Activated gamma-delta T cell treated with Interleukin-2 at 50 U/mL for 16 hours (primary cell): ENCODE results near the gene ARHGAP4.

Experiments
- DNase-seq: peaks from one replicate; pipeline ENCODE4 v3.0.0-alpha.2; 2020

Gene ARHGAP4

DNA sequence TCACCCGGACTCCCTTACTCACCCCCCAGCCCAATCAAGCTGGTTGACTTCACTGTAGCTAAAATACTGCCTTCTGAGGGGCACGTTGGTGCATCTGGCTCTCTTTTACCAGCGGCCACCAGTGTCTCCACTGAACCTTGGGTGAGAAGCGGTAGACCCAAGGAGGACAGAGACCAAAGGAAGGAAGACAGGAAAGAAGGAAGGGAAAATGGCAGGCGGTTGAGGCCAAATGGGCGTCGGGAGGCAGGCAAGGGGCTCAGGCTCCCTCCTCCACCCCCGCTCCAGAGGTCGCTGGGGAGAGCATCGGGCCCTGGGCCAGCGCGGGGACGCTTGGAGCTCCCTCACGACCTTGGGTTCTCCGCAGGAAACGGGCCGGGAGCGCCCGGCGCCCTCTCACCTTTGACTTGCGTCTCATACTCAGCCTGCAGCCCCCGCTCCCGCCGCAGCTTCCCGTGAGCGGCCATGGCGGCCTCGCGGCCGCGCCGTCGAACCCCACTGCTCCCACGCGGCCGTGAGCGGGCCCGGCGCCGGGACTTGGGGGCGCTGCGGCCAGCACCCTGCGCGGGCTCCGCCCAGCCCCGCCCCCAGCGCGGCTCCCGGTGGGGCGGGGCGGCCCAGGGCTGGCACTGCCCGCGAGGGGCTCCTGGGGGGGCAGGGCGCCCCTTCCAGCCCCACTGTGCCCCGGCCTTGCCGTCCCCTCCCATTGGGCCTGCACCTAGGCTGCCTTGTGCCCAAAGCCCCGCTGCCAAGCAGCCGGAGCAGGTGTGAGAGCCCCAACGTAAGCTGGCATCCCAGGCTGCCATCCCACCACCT, at the start of gene ARHGAP4:
Gene ARHGAP4, minus strand, starts transcription at position 526 of the 813 bp plus-strand sequence. Its CDS starts 62 bp downstream, at position 464.
- peak; percentile 41 for DNase-seq

DNA sequence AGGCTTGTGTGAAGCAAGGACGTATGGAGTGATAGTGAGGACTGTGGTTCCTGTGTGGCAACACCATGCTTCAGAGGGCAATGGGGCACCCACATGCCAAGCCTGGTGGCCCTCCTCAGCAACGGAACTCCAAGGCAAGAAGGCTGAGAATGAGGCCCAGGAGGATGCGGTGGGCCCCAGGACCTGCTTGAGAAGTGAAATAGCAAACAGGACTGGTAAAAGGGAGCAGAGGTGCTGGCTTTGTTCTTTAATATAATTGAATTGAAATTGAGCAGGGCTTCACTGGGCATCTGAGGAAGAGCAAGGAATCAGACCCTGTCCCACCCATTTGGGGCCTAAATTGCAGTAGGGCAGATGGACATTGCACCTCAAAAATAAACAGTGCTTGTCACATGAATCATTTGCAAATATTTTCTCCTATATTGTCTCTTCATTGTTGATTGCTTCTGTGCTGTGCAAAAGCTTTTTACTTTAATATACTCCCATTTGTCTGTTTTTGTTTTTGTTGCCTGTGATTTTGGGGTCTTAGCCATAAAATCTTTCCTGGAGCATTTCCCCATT, 48.7 kb upstream of the ARHGAP4 start:
- no peak for DNase-seq

DNA sequence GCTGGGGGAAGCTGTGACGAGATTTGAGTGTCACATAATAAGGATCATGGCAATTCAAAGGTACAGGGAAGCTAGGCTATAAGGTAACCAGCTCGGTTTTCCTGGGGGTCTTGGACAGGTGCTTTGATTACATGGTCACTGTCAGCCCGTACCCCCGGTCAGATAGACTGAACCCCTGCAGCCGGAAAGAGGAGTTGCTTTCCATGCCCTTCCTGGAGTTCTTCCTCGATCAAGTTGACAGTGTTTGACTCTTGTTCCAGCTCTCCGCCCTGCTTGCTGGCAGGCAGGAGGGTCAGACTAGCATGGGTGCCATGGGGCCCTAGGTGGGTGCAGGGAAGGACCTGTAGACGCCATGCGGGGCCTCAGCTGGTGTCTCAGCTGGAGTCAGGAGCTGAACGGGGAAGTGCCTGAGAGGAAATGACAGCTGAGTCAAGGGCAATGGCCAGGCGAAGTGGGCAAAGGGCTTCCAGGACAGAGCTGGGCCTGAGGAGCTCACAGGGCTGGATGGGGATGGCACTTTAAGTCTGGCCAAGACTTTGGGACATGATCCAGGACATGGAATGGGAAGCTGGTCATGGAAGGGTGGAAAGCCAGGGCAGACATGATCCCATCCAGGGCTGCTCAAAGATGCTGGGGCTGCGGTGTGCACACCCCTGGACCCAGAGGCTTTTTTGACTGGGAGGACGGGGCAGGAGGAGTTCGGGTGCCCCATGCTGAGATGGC, 48.1 kb upstream of the ARHGAP4 start:
- DNase-seq: no peak

DNA sequence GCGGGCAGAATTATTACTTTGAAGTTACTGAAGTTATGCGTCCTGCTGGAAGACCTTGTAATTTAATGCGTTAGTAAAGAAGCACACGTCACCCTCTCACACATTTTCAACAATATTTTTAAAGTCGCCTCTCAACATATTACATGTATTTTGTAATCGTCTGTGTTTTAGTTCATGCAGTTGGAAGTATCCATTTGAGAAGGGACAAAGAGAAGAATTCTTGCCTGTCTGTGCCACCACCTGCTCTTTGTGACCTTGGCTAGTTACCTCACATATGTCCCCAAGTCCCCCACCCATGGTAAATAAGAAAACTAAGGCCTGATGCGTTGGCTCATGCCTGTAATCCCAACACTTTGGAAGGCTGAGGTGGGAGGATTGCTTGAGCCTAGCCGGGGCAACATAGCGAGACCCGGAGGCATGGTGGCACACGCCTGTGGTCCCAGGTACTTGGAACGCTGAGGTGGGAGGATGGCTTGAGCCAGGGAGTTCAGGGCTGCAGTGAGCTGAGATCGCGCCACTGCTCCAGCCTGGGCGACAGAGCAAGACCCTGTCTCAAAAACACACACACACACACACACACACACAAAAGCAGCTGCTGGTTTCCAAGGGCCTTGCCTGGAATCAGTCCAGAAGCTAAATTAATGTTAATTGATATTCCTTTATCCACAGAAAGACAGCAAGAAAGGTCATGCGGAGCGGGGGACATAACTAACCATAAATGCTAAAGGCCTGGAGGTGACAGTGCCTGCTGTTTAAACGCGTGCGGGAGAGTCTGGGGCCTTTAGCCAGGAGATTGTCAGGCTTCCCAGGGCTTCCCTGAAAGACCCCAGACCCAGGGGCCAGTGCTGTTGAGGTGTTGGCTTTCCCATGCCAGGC, 47.3 kb upstream of the ARHGAP4 start:
- no peak for DNase-seq

DNA sequence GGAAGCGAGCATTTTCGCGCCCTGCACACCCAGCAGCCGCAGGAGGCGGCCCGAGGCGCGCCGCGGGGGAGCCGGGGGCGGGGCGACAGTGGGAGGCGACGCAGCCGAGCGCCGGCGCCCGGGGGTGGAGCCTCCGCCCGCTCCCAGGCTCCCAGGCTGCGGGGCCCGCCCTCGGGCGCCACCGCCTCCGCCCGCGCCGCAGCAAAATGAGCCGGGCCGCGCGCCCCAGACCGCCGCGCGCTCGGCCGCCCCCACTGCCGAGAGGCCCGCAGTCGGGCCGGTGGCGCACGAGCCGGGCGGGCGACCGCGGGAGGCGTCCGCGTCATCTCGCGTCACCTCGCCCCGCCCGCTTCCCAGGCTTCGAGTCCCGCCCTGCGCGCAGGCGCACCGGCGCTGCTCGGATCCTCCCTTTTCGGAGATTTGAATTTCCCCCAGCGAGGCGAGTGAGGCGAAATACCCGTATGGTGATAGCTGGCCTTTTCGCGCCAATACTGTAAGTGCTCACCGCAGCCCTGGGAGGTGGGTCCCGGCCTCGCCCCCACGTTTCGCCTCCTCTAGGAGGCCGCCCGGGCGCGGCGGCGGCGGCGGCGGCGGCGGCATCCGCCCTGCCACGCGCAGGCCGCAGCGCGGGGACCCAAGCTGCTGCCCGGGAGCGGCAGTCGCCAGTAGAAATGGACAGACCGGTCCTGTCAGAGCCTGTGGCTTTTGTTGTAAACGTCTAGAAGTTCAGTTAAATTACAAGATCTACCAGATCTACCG, 46.5 kb upstream of the ARHGAP4 start, which contains the start of gene TMEM187:
Gene TMEM187, plus strand, starts transcription at position 387 of the 759 bp plus-strand sequence. CDS start 9,309 bp downstream, outside the sequence.
- peak; percentile 87 for DNase-seq

DNA sequence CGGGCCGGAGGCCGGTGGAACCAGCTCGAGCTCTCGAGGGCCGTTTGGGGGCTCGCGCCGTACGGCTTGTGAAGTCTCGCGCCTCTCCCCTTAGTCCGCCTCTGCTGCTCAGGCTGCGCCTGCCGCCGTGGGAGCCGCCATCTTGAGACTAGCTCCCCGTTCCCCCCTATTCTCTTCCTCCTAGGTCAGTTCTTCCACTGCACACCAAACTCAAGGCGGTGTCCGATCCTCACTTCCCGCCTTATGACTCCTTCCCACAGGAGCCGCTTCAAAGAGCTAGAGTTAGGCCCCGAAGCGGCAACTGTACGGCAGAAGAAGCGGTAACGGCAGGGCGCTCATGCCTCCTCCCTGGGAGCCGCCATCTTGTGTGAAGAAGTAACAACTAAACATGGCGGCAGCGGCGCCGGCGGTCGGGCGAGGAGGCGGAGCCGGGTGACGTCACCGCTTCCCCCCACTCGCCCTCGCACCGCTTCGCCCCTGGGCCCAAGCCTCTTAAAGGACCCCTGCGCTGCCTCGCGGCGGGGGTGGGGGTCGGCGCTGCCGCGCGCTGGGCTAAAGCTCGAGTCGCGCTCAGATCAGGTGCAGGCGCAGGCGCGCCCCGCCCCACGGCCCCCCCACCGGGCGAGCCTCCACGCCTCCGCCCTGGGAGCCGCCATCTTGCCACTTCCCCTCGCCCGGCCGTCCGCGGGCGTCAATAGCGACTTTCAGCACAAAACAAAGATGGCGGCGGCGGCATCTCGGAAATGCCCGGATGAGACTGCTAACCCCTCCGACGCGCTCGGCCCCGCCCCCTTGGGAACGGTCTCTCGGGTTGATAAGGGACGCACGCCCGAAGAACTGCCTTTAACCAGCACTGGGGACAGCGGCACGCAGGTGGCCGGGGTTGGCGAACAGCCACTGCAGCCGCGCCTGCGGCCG, 45.6 kb upstream of the ARHGAP4 start, which contains the start of gene HCFC1:
Gene HCFC1, minus strand, starts transcription at position 369 of the 918 bp plus-strand sequence. CDS start 978 bp downstream, outside the sequence.
- peak; percentile 93 for DNase-seq

DNA sequence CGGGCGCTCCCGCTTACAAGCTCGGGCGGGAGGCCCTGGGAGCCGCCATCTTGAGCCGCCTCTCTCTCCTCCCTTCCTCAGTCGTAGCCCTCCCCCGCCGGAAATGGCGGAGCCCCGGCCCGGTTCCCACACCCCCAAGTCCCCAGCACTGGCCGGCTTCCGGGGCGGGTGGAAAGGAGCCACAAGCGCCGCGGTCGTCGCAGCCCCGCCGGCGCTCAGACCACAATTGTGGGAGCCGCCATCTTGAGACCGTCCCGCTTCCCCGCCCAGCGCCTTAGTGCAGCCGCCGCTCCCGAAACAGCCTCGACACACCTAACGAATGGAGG, 45.0 kb upstream of the ARHGAP4 start:
- DNase-seq: peak; percentile 91

DNA sequence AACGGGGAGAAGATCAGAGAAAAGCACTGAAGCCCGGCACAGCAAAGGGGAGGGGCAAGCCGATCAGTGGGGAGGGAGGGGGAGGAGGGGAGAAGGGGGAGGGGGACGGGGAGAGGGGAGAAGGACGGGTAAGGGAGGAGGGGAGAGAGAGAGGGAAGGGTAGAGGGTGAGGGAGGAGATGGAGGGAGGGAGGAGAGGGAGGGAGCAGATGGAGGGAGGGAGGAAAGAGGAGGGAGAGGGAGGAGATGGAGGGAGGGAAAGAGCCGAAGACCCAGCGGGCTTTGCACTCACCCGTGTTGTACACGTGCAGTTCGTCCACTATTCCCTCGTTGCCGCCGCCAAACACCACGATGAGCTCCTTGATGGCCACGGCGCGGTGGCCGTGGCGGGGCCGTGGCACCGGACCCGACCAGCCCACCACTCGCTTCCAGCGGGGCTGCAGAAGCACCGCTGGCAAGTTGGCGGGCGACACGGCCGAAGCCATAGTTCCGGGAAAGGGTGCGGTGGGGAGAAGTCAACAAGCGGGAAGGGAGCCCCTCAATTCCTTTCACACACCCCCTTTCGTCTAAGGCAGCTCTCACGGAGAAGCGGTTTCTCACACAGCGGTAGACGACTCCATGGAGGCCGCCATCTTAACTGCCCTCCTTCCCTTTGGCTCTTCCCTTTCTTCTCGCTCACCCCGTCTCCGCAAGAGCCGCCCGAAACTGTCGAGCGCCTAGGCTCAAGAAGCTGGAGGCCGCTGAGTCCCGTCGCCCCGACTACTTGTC, 44.5 kb upstream of the ARHGAP4 start:
- no peak for DNase-seq

DNA sequence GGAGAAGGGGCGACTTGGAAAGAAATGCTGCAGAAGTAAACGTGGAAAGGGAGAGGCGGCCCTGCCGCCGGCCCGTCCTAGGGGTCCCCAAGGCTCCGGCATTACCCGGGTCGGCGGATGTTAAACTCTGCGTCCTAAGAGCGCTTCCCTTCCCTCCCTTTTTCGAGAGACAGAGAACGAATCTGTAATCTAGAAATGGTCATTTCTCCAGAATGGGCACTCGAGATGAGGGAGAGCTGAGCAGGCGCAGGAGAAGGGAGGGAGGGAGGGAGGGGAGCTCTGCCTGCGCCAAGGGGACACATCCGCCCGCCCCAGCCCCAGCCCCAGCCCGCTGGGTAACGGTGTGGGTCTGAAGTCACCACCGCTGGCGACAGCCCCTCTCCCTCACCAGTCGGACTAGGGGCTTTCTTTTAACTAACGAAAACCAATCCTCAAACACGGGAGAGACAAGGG, 43.9 kb upstream of the ARHGAP4 start:
- no peak for DNase-seq

DNA sequence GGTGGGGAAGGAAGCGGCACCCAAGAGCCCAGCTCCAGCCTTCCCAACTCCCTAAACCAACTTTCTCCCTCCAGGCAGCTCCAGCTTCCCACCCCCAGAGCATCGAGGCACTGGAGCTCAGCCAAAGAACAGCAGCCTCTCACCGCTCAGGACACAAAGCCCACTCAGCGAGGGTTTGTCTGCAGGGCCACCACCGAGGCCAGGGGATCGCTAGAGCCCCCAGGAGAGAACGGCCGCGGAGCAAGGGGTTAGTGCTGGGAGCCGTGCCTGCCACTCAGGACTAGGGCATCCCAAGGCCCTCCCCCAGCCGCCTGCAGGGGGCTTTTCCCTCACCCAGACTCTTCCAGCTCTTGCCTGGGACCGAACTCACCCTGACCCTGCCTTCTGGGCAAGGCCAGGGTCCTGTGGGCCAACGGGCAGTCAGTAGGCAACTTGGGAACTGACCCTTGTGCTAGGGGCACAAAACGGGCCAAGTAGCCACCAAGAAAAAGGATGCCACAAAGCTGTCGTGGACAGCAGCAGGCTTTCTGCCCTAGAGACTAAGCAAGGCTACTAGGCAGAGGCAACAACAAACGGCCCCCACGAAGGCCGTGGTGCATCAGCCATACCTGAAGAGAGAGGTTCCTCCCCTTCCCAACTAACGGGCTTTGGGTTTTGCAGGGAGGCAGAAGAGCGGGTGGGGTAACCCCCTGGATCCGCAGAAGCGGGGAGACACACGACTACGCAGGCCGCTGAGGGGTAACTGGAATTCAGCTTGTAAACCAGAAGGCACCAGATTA, 43.2 kb upstream of the ARHGAP4 start:
- DNase-seq: no peak

DNA sequence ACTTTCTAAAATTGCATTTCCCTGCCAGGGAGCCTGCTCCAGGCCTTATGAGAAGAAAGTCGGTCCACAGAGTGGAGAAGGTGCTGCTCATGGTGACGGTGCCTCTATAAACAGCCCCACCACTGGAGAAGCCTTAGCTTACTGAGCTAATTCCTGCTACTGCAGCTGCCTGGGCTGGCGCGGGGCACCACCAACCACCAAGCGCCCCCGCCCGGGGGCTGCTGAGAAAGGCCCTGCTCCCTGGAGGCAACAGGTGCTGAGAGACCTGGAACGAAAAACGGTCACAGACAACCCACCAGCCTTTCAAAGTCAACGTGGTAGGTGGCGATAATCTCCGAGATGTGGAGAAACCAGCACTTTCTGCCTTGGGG, 42.7 kb upstream of the ARHGAP4 start:
- no peak for DNase-seq

DNA sequence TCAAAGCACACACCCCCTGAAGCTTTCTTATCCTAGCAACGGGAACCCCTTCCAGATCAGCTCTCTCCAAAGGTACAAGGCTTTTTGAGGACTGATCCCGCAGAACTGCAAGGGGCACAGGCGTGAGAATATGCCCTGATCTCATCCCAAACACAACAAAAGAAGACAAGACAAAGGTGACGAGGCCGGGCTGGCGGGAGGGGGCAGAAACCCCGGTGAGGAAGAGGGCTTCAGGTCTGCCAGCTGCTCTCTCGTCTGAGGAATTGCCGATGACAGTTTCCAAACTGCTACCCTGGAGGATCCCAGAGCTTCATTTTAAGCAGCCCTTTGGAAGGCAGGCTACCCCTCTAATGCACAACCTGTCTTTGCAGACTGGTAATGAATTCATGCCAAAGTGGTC, 42.2 kb upstream of the ARHGAP4 start:
- DNase-seq: no peak

DNA sequence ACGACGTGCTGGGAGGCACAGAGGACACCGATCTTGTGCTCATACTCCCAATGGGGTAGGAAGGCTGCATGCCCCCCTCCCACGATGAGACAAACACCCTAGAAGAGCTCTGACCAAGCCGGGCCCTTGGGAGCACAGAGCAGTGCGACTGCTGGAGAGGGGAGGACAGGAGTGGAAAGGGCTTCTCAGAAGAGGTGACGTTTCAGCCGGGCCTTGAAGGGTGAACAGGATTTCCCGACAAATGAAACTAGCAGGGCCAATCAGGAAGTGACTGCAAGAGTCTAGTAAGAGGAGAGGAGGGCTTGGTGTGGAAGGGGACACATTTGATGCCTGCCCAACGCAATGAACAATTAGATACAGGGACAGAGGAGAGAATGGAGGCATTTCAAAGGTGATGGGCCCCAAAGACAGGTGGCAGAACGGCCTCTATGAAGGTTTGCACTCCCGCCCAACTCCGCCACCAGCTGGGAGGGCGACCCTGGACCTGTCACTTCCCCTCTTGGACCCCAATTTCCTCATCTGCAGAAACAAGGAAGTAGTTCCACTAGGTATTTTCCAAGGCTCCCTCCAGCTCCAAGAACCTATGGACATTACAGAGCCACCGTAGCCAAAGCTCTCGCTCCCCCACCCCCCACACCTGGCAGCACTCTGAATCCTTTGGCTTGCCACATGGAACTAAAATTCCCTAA, 41.6 kb upstream of the ARHGAP4 start:
- DNase-seq: no peak

DNA sequence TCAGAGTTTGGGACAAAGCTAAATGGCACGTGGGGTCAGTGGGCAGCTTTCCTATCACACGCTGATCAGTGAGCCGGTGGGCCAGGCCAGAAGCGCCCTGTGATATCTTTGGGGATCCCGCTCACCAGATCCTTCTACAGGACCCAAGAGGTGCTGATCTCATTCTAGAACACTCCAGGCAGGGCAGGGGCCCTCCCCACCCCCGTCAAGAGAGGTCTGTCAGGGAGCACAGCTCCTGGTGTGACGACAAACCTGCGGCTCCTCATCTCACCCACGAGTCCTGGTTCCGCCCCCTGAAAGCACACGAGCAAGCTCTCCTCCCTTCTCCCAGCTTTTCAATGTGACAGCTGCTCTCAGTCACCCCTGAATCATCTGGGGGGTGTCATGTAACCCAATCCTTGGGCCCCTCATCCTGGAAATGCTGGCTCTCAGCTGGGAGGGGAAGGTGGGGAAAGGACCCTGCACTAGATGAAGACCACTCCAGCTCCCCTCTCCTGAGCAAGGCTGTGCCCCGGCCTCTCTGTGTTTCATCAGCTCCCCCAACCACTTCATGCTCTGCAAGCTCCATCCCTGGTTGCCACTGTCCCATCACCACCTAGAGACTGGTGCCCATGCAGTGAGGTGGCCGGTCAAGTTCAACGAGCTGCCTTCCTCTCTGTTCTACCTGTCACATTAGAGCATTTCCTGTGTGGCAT, 40.9 kb upstream of the ARHGAP4 start:
- no peak for DNase-seq

DNA sequence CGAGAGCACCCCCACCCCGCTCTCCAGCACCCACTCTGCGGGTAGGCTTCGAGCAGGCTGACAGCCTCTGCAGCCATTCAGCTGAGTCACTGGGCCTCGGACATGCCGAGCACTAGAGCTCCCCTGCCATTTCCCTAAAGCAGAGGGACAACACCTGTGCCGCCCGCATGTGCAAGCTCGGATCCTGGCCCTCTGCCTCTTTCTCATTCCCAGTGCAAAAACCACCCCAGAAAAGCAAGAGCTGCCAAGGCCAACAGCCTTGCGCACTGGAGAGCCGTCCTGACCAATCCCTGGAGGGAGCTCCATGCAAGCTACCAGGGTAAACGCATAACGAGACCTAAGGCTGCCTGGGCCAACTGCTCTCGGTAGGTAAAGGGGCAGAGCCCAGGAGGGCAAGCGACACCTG, 40.2 kb upstream of the ARHGAP4 start:
- no peak for DNase-seq

DNA sequence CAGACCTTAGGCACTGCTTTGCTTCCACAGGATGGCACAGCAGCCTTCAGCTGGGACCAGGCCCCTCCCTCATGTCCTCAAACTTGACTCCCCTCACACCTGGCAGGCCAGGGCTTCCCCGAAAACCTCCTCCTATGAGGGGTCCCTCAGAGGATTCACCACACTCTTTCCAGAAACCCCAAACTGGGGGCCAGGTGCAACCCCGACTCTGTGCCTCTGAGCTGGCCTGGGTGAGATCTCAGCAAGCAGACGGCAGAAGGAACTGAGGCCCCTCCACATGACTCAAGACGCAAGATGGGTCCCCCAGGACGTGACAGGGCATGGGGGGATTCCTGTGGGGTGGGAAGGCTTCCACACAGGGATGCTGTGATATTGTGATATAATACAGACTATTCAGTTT, 39.3 kb upstream of the ARHGAP4 start:
- DNase-seq: no peak

DNA sequence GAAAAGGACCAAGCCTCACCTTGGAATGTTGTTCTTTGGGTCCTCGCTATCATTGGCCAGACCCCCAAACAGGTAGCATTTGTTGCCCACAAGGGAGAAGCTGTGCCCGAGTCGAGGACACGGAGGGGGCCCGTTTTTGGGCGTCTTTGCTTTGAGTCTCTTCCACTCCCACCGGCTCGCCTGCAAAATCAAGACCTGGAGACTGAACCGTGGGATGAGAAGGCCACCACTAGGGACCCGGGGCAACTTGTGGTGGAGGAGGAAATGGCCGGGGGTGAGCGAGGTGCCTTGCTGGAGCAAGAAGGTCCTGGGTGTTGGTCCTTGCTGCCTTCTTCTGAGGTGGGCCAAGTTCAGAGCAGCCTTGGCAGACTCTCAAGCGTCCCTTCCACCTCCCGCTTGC, 38.0 kb upstream of the ARHGAP4 start:
- no peak for DNase-seq

DNA sequence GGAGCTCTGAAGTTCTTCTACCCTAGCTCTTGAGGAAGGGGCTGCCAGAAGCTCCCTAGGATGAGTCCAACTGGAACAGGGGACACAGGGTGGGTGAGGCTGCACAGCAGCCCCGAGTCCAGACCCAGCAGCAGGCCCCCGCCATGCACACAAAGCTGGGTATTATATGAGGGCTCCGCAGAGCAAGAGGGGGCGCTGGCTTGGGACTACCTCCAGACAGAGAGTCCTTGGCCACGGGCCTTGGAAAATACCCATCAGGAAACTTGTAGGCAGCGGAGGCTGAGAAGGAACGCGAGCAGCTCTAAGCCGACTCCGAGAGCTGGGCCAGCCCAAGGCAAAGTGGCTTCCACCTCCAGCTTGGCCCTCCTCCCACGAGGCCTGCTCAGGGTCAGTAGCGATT, 37.5 kb upstream of the ARHGAP4 start:
- no peak for DNase-seq
